Erythroblast (primary cell): ENCODE measurements around the gene GFM1.

ENCODE experiments used
- GATA1 ChIP-seq: IDR thresholded peaks from 2 replicates; pipeline ENCODE4 v1.6.1; 2011; ENCODE audit warnings: low read depth, mild to moderate bottlenecking, control low read depth, low read length, moderate library complexity
- POLR2A ChIP-seq: IDR thresholded peaks from 2 replicates; pipeline ENCODE4 v1.6.1; 2011; ENCODE audit warnings: mild to moderate bottlenecking, low read length

- TF ChIP-seq POLR2A (no peak), GATA1 (no peak)
Observed at GRCh38 chr3:158600787-158601186, 43.5 kb upstream of the GFM1 start.
